ENCODE data around the gene TMEM163.

The TMEM163 gene

GRCh38 chr2:134713176-134713575, 5.6 kb downstream of the TMEM163 start:
- Mint-ChIP-seq H3K27me3 (peaks cover 30% of the 10 kb centered on the region), H3K4me1 (peaks cover 30% of the 10 kb centered on the region), H3K36me3 (no peaks in the 10 kb centered on the region), H3K9me3 (no peaks in the 10 kb centered on the region), H3K4me3 (no peak overlapping the region), H3K27ac (no peak overlapping the region)

GRCh38 chr2:134712736-134713135, 6.1 kb downstream of the TMEM163 start:
- peaks cover 29% of the 10 kb centered on the region for H3K4me1 Mint-ChIP-seq
- no peak overlapping the region for H3K4me3 Mint-ChIP-seq
- peaks cover 29% of the 10 kb centered on the region for H3K27me3 Mint-ChIP-seq
- no peaks in the 10 kb centered on the region for H3K36me3 Mint-ChIP-seq
- H3K9me3 Mint-ChIP-seq: no peaks in the 10 kb centered on the region
- no peak overlapping the region for H3K27ac Mint-ChIP-seq

GRCh38 chr2:134712299-134712698, 6.5 kb downstream of the TMEM163 start:
- Mint-ChIP-seq H3K4me1 (peaks cover 25% of the 10 kb centered on the region), H3K36me3 (no peaks in the 10 kb centered on the region), H3K4me3 (no peak overlapping the region), H3K9me3 (no peaks in the 10 kb centered on the region), H3K27me3 (peaks cover 25% of the 10 kb centered on the region), H3K27ac (no peak overlapping the region)

- Mint-ChIP-seq H3K27me3 (peaks cover 19% of the 10 kb centered on the region), H3K9me3 (no peaks in the 10 kb centered on the region), H3K4me1 (peaks cover 28% of the 10 kb centered on the region), H3K36me3 (no peaks in the 10 kb centered on the region), H3K4me3 (no peak overlapping the region), H3K27ac (no peak overlapping the region)
Measured at GRCh38 chr2:134711692-134712091, 7.1 kb downstream of the TMEM163 start.

- Mint-ChIP-seq H3K4me1 (peaks cover 22% of the 10 kb centered on the region), H3K36me3 (no peaks in the 10 kb centered on the region), H3K27me3 (peaks cover 23% of the 10 kb centered on the region), H3K9me3 (no peaks in the 10 kb centered on the region), H3K4me3 (no peak overlapping the region), H3K27ac (no peak overlapping the region)
Measured at GRCh38 chr2:134707330-134707676, 11.5 kb downstream of the TMEM163 start.

- Mint-ChIP-seq H3K4me1 (peaks cover 22% of the 10 kb centered on the region), H3K27me3 (peaks cover 26% of the 10 kb centered on the region), H3K4me3 (peak overlapping the region; percentile 65), H3K9me3 (no peaks in the 10 kb centered on the region), H3K36me3 (no peaks in the 10 kb centered on the region), H3K27ac (no peak overlapping the region)
Measured at GRCh38 chr2:134706587-134707329, 12.0 kb downstream of the TMEM163 start.

- no peaks in the 10 kb centered on the region for H3K36me3 Mint-ChIP-seq
- peaks cover 25% of the 10 kb centered on the region for H3K27me3 Mint-ChIP-seq
- no peak overlapping the region for H3K27ac Mint-ChIP-seq
- peaks cover 22% of the 10 kb centered on the region for H3K4me1 Mint-ChIP-seq
- H3K9me3 Mint-ChIP-seq: no peaks in the 10 kb centered on the region
- H3K4me3 Mint-ChIP-seq: peak overlapping the region; percentile 65
Measured at GRCh38 chr2:134705861-134706586, 12.8 kb downstream of the TMEM163 start.

GRCh38 chr2:134704173-134704572, 14.6 kb downstream of the TMEM163 start:
- H3K4me3 Mint-ChIP-seq: no peak overlapping the region
- H3K4me1 Mint-ChIP-seq: peaks cover 22% of the 10 kb centered on the region
- H3K27me3 Mint-ChIP-seq: peaks cover 24% of the 10 kb centered on the region
- H3K36me3 Mint-ChIP-seq: no peaks in the 10 kb centered on the region
- no peak overlapping the region for H3K27ac Mint-ChIP-seq
- H3K9me3 Mint-ChIP-seq: no peaks in the 10 kb centered on the region

GRCh38 chr2:134703426-134703825, 15.4 kb downstream of the TMEM163 start:
- H3K9me3 Mint-ChIP-seq: no peaks in the 10 kb centered on the region
- peaks cover 24% of the 10 kb centered on the region for H3K27me3 Mint-ChIP-seq
- peaks cover 22% of the 10 kb centered on the region for H3K4me1 Mint-ChIP-seq
- H3K4me3 Mint-ChIP-seq: no peak overlapping the region
- H3K27ac Mint-ChIP-seq: no peak overlapping the region
- H3K36me3 Mint-ChIP-seq: no peaks in the 10 kb centered on the region

- no peak overlapping the region for H3K27ac Mint-ChIP-seq
- peaks cover 21% of the 10 kb centered on the region for H3K27me3 Mint-ChIP-seq
- peaks cover 7% of the 10 kb centered on the region for H3K4me1 Mint-ChIP-seq
- no peaks in the 10 kb centered on the region for H3K9me3 Mint-ChIP-seq
- no peak overlapping the region for H3K4me3 Mint-ChIP-seq
- H3K36me3 Mint-ChIP-seq: no peaks in the 10 kb centered on the region
Measured at GRCh38 chr2:134700730-134701129, 18.1 kb downstream of the TMEM163 start.

- Mint-ChIP-seq H3K9me3 (no peaks in the 10 kb centered on the region), H3K4me3 (no peak overlapping the region), H3K36me3 (no peaks in the 10 kb centered on the region), H3K4me1 (no peaks in the 10 kb centered on the region), H3K27me3 (peaks cover 5% of the 10 kb centered on the region), H3K27ac (no peak overlapping the region)
Measured at GRCh38 chr2:134694411-134694810, 24.4 kb downstream of the TMEM163 start.

GRCh38 chr2:134693359-134694330, 25.2 kb downstream of the TMEM163 start:
- Mint-ChIP-seq H3K9me3 (no peaks in the 10 kb centered on the region), H3K4me1 (no peaks in the 10 kb centered on the region)

GRCh38 chr2:134692499-134692898, 26.3 kb downstream of the TMEM163 start:
- Mint-ChIP-seq H3K36me3 (no peaks in the 10 kb centered on the region), H3K9me3 (no peaks in the 10 kb centered on the region), H3K4me1 (no peaks in the 10 kb centered on the region), H3K4me3 (no peak overlapping the region), H3K27ac (no peak overlapping the region), H3K27me3 (peaks cover 2% of the 10 kb centered on the region)

More at GRCh38 chr2:134693359-134694330, 25.2 kb downstream of the TMEM163 start:
- no peak overlapping the region for H3K27ac Mint-ChIP-seq
- peaks cover 5% of the 10 kb centered on the region for H3K27me3 Mint-ChIP-seq
- H3K4me3 Mint-ChIP-seq: no peak overlapping the region
- no peaks in the 10 kb centered on the region for H3K36me3 Mint-ChIP-seq

GRCh38 chr2:134690629-134691215, 28.1 kb downstream of the TMEM163 start:
- Mint-ChIP-seq H3K27ac (no peak overlapping the region), H3K36me3 (no peaks in the 10 kb centered on the region), H3K4me3 (no peak overlapping the region), H3K27me3 (peaks cover 2% of the 10 kb centered on the region), H3K9me3 (no peaks in the 10 kb centered on the region), H3K4me1 (no peaks in the 10 kb centered on the region)

- Mint-ChIP-seq H3K27me3 (peaks cover 2% of the 10 kb centered on the region), H3K4me3 (no peak overlapping the region), H3K4me1 (no peaks in the 10 kb centered on the region), H3K36me3 (no peaks in the 10 kb centered on the region), H3K9me3 (no peaks in the 10 kb centered on the region), H3K27ac (no peak overlapping the region)
Measured at GRCh38 chr2:134689315-134689714, 29.5 kb downstream of the TMEM163 start.
